ENCODE results near the gene TSPAN5. TPM values are rescaled to one million over a fixed set of nuclear protein-coding genes. Genes with fewer than 3 reads are reported as not detected.

The TSPAN5 gene
- total and polyA plus RNA-seq, 2 of the 4 experiments (the other 2 are of a cell fraction) = 64.8 to 79.6 TPM

DNA sequence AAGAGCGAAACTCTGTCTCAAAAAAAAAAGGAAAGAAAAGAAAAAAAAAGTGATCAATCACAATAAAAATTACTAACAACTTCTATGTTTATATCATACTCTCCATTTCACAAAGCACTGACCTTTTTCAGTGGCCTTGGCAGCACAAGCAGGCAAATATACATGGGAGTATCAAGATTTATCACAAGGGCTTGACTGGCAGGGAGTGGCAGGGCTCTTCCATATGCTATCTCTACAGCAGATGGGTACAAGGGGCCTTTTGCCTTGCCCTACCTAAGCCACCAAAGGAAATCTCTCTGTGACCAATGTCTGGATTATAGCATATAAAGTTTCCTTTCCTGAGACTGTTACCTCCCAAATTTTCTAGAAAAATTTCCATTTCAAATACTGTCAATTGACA is 24.4 kb downstream of the TSPAN5 start:
- H2BK15ac ChIP-seq (ENCODE audit: low read depth, low read length) = no peak overlapping the region
- no peak overlapping the region for H4K8ac ChIP-seq (ENCODE audit: low read depth in 2 of 2, low read length in 2 of 2)
- no peaks in the 10 kb centered on the region for H3K27me3 ChIP-seq (ENCODE audit: control insufficient read depth, insufficient read depth, low read length)
- no peak overlapping the region for H3K4ac ChIP-seq (ENCODE audit: low read depth, low read length)
- DNase-seq = no peak
- H3K4me2 ChIP-seq (ENCODE audit: low read depth, low read length) = no peak overlapping the region
- ATAC-seq (ENCODE audit: low read depth) = no peak
- no peak overlapping the region for H2BK5ac ChIP-seq (ENCODE audit: low read depth, low read length, poor library complexity, severe bottlenecking)
- H3K56ac ChIP-seq (ENCODE audit: extremely low read depth, insufficient read depth, low read length) = no peak overlapping the region
- H3K4me1 ChIP-seq (ENCODE audit: control insufficient read depth, insufficient read depth, low read length) = peaks cover 10% of the 10 kb centered on the region
- H3K27ac ChIP-seq (ENCODE audit: insufficient read depth, low read length) = no peak overlapping the region
- H2AK5ac ChIP-seq (ENCODE audit: low read depth, low read length) = no peak overlapping the region
- no TSS peak for BruUV-seq (replicated peaks)
- H2BK120ac ChIP-seq (ENCODE audit: low read depth, low read length) = no peak overlapping the region
- no peak overlapping the region for H3K14ac ChIP-seq (replicated peaks; ENCODE audit: low read depth, low read length)
- H4K5ac ChIP-seq (ENCODE audit: low read depth, low read length) = no peak overlapping the region
- POLR2A ChIA-PET (ENCODE audit: unreplicated experiment) = no interaction called here
- peaks cover 7% of the 10 kb centered on the region; the same call in 1 of the 2 replicates for H3K36me3 ChIP-seq (ENCODE audit: control insufficient read depth, insufficient read depth, low read length)
- no peak overlapping the region for H2AFZ ChIP-seq (replicated peaks; ENCODE audit: low read length, poor library complexity)
- dilution Hi-C loops (cut with HindIII; ENCODE audit: low sequenced_read_pairs, unreplicated experiment) (no loop called here), intact Hi-C loops (cut with micrococcal nuclease) (no loop called here), in situ Hi-C loops (cut with MboI; ENCODE audit: low sequenced_read_pairs) (no loop called here)
- peaks cover 49 to 84% of the 10 kb centered on the region in 2 experiments for H3K79me1 ChIP-seq (ENCODE audit: low read depth in 1 of 2, low read length in 2 of 2)
- H4K20me1 ChIP-seq (ENCODE audit: insufficient read depth, low read length) = peaks cover 15% of the 10 kb centered on the region; the same call in 1 of the 2 replicates
- no peaks in the 10 kb centered on the region for H3K9me3 ChIP-seq (ENCODE audit: control insufficient read depth, insufficient read depth, low read length)
- no peak overlapping the region for H4K91ac ChIP-seq (ENCODE audit: insufficient read depth, low read depth, low read length)
- no peak overlapping the region for H3K4me3 ChIP-seq (ENCODE audit: insufficient read depth, low read depth, low read length)
- no peak overlapping the region for H2AK9ac ChIP-seq (replicated peaks; ENCODE audit: low read depth, low read length, poor library complexity)
- TF ChIP-seq POLR2A (IDR thresholded peaks at IDR 0.05; ENCODE audit: low read depth, low read length) (no peak), RFX5 (IDR thresholded peaks at IDR 0.05; ENCODE audit: low read depth, low read length) (no peak), BHLHE40 (IDR thresholded peaks at IDR 0.05; ENCODE audit: low read depth, low read length) (no peak), CEBPB (IDR thresholded peaks at IDR 0.05; ENCODE audit: low read depth, low read length) (no peak), MXI1 (IDR thresholded peaks at IDR 0.05; ENCODE audit: borderline replicate concordance, low read depth, low read length) (no peak), FOS (IDR thresholded peaks at IDR 0.05; ENCODE audit: low read depth, low read length) (no peak), CHD1 (IDR thresholded peaks at IDR 0.05; ENCODE audit: low read depth, low read length) (no peak), RAD21 (IDR thresholded peaks at IDR 0.05; ENCODE audit: low read length) (no peak), MAZ (IDR thresholded peaks at IDR 0.05; ENCODE audit: borderline replicate concordance, low read depth, low read length) (no peak), SMC3 (IDR thresholded peaks at IDR 0.05; ENCODE audit: low read depth, low read length) (no peak), NFE2L2 (IDR thresholded peaks at IDR 0.05; ENCODE audit: low read depth, low read length) (no peak)
- TF ChIP-seq, protein P1, sequence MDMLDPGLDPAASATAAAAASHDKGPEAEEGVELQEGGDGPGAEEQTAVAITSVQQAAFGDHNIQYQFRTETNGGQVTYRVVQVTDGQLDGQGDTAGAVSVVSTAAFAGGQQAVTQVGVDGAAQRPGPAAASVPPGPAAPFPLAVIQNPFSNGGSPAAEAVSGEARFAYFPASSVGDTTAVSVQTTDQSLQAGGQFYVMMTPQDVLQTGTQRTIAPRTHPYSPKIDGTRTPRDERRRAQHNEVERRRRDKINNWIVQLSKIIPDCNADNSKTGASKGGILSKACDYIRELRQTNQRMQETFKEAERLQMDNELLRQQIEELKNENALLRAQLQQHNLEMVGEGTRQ (IDR thresholded peaks at IDR 0.05; ENCODE audit: low read depth, low read length) = no peak
- TF ChIP-seq, protein P2, sequence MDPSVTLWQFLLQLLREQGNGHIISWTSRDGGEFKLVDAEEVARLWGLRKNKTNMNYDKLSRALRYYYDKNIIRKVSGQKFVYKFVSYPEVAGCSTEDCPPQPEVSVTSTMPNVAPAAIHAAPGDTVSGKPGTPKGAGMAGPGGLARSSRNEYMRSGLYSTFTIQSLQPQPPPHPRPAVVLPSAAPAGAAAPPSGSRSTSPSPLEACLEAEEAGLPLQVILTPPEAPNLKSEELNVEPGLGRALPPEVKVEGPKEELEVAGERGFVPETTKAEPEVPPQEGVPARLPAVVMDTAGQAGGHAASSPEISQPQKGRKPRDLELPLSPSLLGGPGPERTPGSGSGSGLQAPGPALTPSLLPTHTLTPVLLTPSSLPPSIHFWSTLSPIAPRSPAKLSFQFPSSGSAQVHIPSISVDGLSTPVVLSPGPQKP (IDR thresholded peaks at IDR 0.05; ENCODE audit: borderline replicate concordance, low read depth, low read length) = no peak
- TF ChIP-seq, protein P3, sequence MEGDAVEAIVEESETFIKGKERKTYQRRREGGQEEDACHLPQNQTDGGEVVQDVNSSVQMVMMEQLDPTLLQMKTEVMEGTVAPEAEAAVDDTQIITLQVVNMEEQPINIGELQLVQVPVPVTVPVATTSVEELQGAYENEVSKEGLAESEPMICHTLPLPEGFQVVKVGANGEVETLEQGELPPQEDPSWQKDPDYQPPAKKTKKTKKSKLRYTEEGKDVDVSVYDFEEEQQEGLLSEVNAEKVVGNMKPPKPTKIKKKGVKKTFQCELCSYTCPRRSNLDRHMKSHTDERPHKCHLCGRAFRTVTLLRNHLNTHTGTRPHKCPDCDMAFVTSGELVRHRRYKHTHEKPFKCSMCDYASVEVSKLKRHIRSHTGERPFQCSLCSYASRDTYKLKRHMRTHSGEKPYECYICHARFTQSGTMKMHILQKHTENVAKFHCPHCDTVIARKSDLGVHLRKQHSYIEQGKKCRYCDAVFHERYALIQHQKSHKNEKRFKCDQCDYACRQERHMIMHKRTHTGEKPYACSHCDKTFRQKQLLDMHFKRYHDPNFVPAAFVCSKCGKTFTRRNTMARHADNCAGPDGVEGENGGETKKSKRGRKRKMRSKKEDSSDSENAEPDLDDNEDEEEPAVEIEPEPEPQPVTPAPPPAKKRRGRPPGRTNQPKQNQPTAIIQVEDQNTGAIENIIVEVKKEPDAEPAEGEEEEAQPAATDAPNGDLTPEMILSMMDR (conservative IDR thresholded peaks at IDR 0.05; ENCODE audit: low read depth, low read length) = no peak
- H3K18ac ChIP-seq (ENCODE audit: low read depth, low read length) = no peak overlapping the region
- no peak overlapping the region for H3K9ac ChIP-seq (ENCODE audit: low read depth, low read length)
- H3K23ac ChIP-seq (ENCODE audit: low read depth, low read length) = no peak overlapping the region
- H3K9me1 ChIP-seq (ENCODE audit: insufficient read depth, low read length) = peaks cover 12% of the 10 kb centered on the region
- no peak overlapping the region for H2BK20ac ChIP-seq (ENCODE audit: low read depth, low read length)
- no CpG with 5 or more reads among the region's 1 CpG for WGBS, 2 experiments (ENCODE audit: extremely low coverage in 2 of 2, insufficient read length in 1 of 2)
- CTCF ChIA-PET = no interaction called here

Measured in IMR-90 (cell line).